Measurements from ENCODE around the gene SH2D7. TPM values are rescaled to one million over a fixed set of nuclear protein-coding genes. Genes with fewer than 3 reads are reported as not detected.

SH2D7 gene
- total RNA-seq, 2 experiments from 2014 or later, result not detected

DNA sequence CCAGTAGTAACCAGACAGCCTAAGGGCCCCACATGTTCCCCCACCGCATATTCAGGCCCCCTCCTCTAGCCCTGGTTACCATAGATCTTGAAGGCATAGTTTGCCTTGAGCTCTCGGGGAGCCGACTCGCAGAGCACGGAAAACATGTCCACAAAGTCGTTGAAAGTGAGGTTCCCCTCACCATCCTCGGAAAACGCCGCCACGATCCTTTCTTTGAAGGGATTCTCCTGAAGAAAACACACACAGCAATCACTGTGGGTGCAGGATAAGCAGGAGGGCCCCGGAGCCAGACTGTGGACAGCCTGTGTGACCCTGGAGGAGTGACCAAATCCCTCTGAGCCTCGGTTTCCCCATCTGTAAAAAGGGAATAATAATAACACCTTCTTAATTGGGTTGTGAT is 16.8 kb downstream of the SH2D7 start:
- ChIA-PET POLR2A (interaction anchor here (0.8 to 1.9 kb wide), 6 partner anchors 39 to 328 kb away, joined by 3 to 9 read pairs (median 4); no protein-coding TSS in a partner anchor), CTCF (interaction anchor here (0.8 to 11.6 kb wide), 34 partner anchors 9 to 199 kb away, joined by 3 to 190 read pairs (median 10); partner anchors contain the start of genes CIB2 and SH2D7)
- Mint-ChIP-seq H3K36me3 (ENCODE audit: low read depth) (no peaks in the 10 kb centered on the region), H3K27me3 (no peaks in the 10 kb centered on the region), H3K27ac (no peak overlapping the region), H3K9me3 (no peaks in the 10 kb centered on the region), H3K4me3 (no peak overlapping the region), H3K4me1 (peaks cover 45% of the 10 kb centered on the region)
- no peak for DNase-seq

DNA sequence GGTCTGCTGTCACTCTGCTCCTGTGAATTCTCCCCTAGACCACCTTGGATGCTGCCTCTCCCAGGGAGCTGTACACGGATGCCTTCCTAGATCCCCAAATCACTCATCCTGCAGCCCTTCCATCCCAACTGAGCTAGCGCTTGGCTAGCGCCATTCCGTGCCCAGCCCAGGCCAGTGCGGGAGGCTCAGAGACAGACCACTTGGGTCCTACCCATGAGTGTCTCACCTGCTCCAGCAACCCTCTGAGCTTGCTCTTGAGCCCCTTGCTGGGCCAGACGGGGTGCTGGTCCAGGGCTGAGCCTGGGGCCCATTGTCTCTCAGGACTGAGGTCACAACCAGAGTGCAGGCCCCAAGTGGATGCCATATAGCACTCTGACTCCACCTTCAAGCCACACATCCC is 17.7 kb downstream of the SH2D7 start:
- H3K4me3 Mint-ChIP-seq, result no peak overlapping the region
- H3K36me3 Mint-ChIP-seq (ENCODE audit: low read depth), result no peaks in the 10 kb centered on the region
- CTCF ChIA-PET, result interaction anchor here (1.6 to 11.6 kb wide), 7 partner anchors 38 to 153 kb away, joined by 5 to 190 read pairs (median 85); no protein-coding TSS in a partner anchor
- H3K9me3 Mint-ChIP-seq, result no peaks in the 10 kb centered on the region
- no peak overlapping the region for H3K27ac Mint-ChIP-seq
- no peaks in the 10 kb centered on the region for H3K27me3 Mint-ChIP-seq
- POLR2A ChIA-PET, result interaction anchor here (1.4 kb wide), 1 partner anchor 110 kb away, joined by 3 read pairs; no protein-coding TSS in a partner anchor
- H3K4me1 Mint-ChIP-seq, result peaks cover 36% of the 10 kb centered on the region
- DNase-seq, result no peak

DNA sequence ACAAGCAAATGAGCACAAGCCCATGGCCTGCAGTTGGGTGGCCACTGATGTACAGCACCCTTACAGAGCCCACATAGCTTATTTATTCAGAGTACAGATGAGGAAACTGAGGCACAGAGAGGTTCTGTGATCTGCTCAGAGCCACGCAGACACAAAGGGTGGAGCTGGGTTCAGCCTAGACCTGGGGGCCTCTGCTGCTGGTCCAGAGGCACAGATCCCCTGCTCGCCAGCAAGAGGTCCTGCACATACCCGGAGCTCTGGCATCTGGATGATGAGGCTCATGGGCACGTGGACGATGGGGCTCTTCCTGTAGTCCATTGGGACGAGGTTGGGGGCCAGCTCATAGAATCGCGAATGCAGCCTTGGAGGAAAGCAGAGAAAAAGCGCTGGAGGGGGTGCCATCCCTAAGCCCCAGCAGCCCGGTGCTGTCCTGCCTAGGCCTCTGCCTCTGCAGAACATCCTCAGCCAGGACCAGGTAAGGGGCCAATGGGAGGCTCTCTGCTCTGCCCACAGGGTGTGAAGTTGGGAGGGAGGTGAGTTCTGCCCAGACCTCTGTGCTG is 18.6 kb downstream of the SH2D7 start:
- no peaks in the 10 kb centered on the region for H3K36me3 Mint-ChIP-seq (ENCODE audit: low read depth)
- ChIA-PET POLR2A (interaction anchor here (1.3 to 1.4 kb wide), 2 partner anchors 111 to 124 kb away, joined by 3 read pairs; no protein-coding TSS in a partner anchor), CTCF (interaction anchor here (1.0 to 11.6 kb wide), 7 partner anchors 21 to 154 kb away, joined by 3 to 190 read pairs (median 85); no protein-coding TSS in a partner anchor)
- peaks cover 27% of the 10 kb centered on the region for H3K4me1 Mint-ChIP-seq
- no peak overlapping the region for H3K27ac Mint-ChIP-seq
- no peak overlapping the region for H3K4me3 Mint-ChIP-seq
- no peak for DNase-seq
- H3K27me3 Mint-ChIP-seq, result no peaks in the 10 kb centered on the region
- no peaks in the 10 kb centered on the region for H3K9me3 Mint-ChIP-seq

DNA sequence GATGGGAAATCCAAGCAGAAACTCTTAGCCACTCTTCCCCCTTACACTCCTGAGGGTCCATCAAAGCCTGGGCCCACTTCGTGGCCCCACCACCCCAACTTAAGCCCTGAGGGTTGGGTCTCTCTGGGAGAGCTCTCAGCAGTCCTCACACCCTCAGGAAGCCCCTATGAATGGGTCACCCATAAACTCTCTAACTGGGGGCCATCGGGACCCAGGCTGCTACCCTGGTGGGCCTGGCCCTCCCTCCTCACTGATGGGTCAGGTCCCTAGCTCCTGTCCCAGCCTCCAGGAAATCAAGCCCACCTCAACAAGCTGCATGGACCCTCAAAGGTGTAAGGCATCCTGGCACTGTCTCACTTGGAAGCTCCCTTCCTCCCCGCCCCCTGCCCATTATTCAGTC is 19.4 kb downstream of the SH2D7 start:
- POLR2A ChIA-PET, result interaction anchor here (1.3 kb wide), 1 partner anchor 124 kb away, joined by 3 read pairs; no protein-coding TSS in a partner anchor
- CTCF ChIA-PET, result interaction anchor here (1.4 to 11.6 kb wide), 8 partner anchors 15 to 170 kb away, joined by 4 to 190 read pairs (median 49); no protein-coding TSS in a partner anchor
- H3K9me3 Mint-ChIP-seq, result no peaks in the 10 kb centered on the region
- peaks cover 19% of the 10 kb centered on the region for H3K4me1 Mint-ChIP-seq
- no peak overlapping the region for H3K27ac Mint-ChIP-seq
- H3K36me3 Mint-ChIP-seq (ENCODE audit: low read depth), result no peaks in the 10 kb centered on the region
- no peaks in the 10 kb centered on the region for H3K27me3 Mint-ChIP-seq
- no peak for DNase-seq
- no peak overlapping the region for H3K4me3 Mint-ChIP-seq

DNA sequence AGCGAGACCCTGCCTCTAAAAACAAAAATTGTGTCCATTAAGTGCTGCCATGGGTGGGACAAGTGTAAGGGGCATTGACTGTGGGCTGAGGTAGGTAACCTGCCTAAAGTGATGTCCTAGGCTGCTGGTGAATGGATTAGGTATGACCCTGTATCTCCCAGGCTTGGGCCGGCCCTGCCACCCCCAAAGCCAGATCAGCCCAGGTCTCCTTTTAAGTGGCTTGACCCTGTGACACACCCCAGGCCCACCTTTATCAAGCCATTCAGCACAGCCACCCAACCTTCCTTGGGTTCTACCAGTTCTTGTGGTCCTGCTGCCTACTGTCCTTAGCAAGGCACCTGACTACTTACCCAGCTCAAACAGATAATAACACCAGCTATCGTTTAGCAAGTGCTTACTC is 20.2 kb downstream of the SH2D7 start:
- no peaks in the 10 kb centered on the region for H3K36me3 Mint-ChIP-seq (ENCODE audit: low read depth)
- ChIA-PET POLR2A (interaction anchor here (1.5 to 1.6 kb wide), 2 partner anchors 62 to 83 kb away, joined by 3 to 6 read pairs; no protein-coding TSS in a partner anchor), CTCF (interaction anchor here (0.7 to 11.6 kb wide), 19 partner anchors 8 to 303 kb away, joined by 3 to 190 read pairs (median 4); partner anchors contain the start of gene SKIC8)

DNA sequence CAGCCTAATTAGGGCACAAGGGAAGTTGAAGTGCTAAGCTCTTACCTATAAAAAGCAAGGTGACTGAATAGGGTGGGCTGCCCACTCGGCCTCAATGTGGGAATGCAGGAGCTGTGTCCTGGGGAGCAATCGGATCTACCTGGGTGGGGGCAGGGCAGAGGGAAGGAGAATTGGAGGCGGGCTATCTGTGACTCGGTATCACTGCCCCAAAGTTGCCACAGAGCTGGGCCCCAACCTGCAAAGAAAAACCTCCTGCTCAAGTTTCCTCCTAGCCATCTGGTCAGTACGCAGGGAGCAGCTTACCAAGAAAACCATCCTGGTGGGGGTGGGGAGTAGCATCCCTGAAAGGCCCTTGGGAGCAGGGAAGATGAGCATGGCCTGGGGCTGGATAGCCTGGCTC is 28.2 kb downstream of the SH2D7 start:
- ChIA-PET CTCF (interaction anchor here (1.1 kb wide), 1 partner anchor 9 kb away, joined by 3 read pairs; no protein-coding TSS in a partner anchor), POLR2A (no interaction called here)
- Mint-ChIP-seq H3K27ac (no peak overlapping the region), H3K36me3 (ENCODE audit: low read depth) (no peaks in the 10 kb centered on the region), H3K9me3 (no peaks in the 10 kb centered on the region), H3K27me3 (no peaks in the 10 kb centered on the region), H3K4me3 (no peak overlapping the region), H3K4me1 (no peaks in the 10 kb centered on the region)
- no peak for DNase-seq

More for the DNA sequence above, 20.2 kb downstream of the SH2D7 start:
- H3K9me3 Mint-ChIP-seq, result no peaks in the 10 kb centered on the region
- peaks cover 13% of the 10 kb centered on the region for H3K4me1 Mint-ChIP-seq
- no peak for DNase-seq
- no peaks in the 10 kb centered on the region for H3K27me3 Mint-ChIP-seq
- H3K27ac Mint-ChIP-seq, result no peak overlapping the region
- no peak overlapping the region for H3K4me3 Mint-ChIP-seq

DNA sequence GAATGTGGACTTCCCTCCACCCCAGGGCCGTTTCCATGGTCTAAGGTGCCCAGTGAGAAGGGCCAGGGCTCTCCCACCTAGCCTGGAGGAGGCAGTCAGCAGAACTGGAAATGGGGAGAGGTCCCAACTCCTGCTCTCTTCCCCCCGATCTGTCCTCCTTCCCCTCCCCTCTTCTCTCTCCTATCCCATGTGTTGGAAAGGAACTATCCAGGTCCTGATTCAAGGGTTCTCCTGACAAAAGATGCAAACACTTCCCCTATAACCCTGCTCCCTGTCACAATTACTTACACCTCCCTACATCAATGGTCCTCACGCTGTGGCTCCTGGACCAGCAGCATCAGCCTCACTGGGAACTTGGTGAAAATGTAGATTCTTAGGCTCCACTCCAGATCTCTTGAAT is 32.9 kb downstream of the SH2D7 start:
- ChIA-PET POLR2A (no interaction called here), CTCF (interaction anchor here (1.3 kb wide), 1 partner anchor 17 kb away, joined by 3 read pairs; no protein-coding TSS in a partner anchor)
- H3K4me1 Mint-ChIP-seq, result peaks cover 2% of the 10 kb centered on the region
- H3K36me3 Mint-ChIP-seq (ENCODE audit: low read depth), result no peaks in the 10 kb centered on the region
- no peaks in the 10 kb centered on the region for H3K9me3 Mint-ChIP-seq
- no peak overlapping the region for H3K27ac Mint-ChIP-seq
- DNase-seq, result no peak
- no peak overlapping the region for H3K4me3 Mint-ChIP-seq
- H3K27me3 Mint-ChIP-seq, result no peaks in the 10 kb centered on the region

- peaks cover 16% of the 10 kb centered on the region for H3K4me1 Mint-ChIP-seq
- peaks cover 2% of the 10 kb centered on the region for H3K27me3 Mint-ChIP-seq
- no peaks in the 10 kb centered on the region for H3K9me3 Mint-ChIP-seq
- H3K4me3 Mint-ChIP-seq, result no peak overlapping the region
- no peaks in the 10 kb centered on the region for H3K36me3 Mint-ChIP-seq (ENCODE audit: low read depth)
- no peak overlapping the region for H3K27ac Mint-ChIP-seq
- CTCF ChIA-PET, result interaction anchor here (1.7 to 7.6 kb wide), 3 partner anchors 19 to 114 kb away, joined by 5 to 74 read pairs (median 16); no protein-coding TSS in a partner anchor
- DNase-seq, result no peak
- POLR2A ChIA-PET, result interaction anchor here (5.4 kb wide), 1 partner anchor 21 kb away, joined by 32 read pairs; the partner anchor contains the start of gene IDH3A
These were observed 35.5 kb downstream of the SH2D7 start for GRCh38 chr15:78127882-78128281.

GRCh38 chr15:78129077-78129750 is 36.9 kb downstream of the SH2D7 start:
- DNase-seq, result no peak
- Mint-ChIP-seq H3K27me3 (peaks cover 2% of the 10 kb centered on the region), H3K4me3 (no peak overlapping the region), H3K27ac (no peak overlapping the region), H3K9me3 (no peaks in the 10 kb centered on the region), H3K36me3 (ENCODE audit: low read depth) (no peaks in the 10 kb centered on the region), H3K4me1 (peaks cover 23% of the 10 kb centered on the region)
- CTCF ChIA-PET, result interaction anchor here (0.7 to 7.6 kb wide), 4 partner anchors 9 to 170 kb away, joined by 3 to 74 read pairs (median 8); partner anchors contain the start of gene IDH3A
- POLR2A ChIA-PET, result interaction anchor here (5.4 kb wide), 1 partner anchor 19 kb away, joined by 32 read pairs; the partner anchor contains the start of gene IDH3A

DNA sequence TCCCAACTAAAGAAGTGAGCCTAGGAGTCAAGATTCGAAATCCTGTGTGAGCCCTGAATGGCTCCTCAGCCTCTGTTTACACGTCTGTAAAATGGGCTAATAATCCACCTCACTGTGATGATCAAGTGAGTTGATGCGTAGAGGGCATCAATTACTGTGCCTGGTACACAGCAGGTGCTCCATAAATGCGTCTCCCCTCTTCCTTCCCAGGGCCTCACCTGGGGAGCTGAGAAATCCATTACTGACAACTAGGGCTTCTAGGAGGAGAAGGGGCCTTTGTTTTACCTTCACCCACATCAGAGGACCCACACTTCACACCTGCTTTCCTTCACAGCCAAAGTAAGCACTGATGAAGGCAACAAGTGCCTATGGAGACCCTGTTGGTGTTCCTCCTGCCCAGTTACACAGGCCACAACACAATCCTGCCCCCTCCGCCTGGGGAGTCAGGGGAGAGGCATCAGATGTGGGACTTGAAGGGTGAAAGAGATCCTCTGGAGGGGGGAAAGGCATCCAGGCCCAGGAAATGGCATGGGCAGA is 37.5 kb downstream of the SH2D7 start:
- DNase-seq, result no peak
- no peaks in the 10 kb centered on the region for H3K9me3 Mint-ChIP-seq
- ChIA-PET CTCF (interaction anchor here (1.0 to 7.6 kb wide), 7 partner anchors 18 to 219 kb away, joined by 4 to 74 read pairs (median 16); partner anchors contain the start of gene IDH3A), POLR2A (interaction anchor here (1.0 to 5.4 kb wide), 3 partner anchors 8 to 38 kb away, joined by 3 to 32 read pairs (median 3); partner anchors contain the start of gene IDH3A)
- H3K36me3 Mint-ChIP-seq (ENCODE audit: low read depth), result no peaks in the 10 kb centered on the region
- H3K4me1 Mint-ChIP-seq, result peaks cover 23% of the 10 kb centered on the region
- peaks cover 2% of the 10 kb centered on the region for H3K27me3 Mint-ChIP-seq
- H3K4me3 Mint-ChIP-seq, result peak overlapping the region; percentile 76
- H3K27ac Mint-ChIP-seq, result no peak overlapping the region

- ChIA-PET CTCF (interaction anchor here (0.6 to 7.6 kb wide), 14 partner anchors 12 to 350 kb away, joined by 3 to 74 read pairs (median 6); partner anchors contain the start of gene IDH3A), POLR2A (interaction anchor here (0.9 to 5.4 kb wide), 7 partner anchors 8 to 307 kb away, joined by 3 to 32 read pairs (median 3); partner anchors contain the start of genes IDH3A and IREB2)
- Mint-ChIP-seq H3K27me3 (peaks cover 2% of the 10 kb centered on the region), H3K4me3 (peak overlapping the region; percentile 76), H3K36me3 (ENCODE audit: low read depth) (no peaks in the 10 kb centered on the region), H3K4me1 (peaks cover 23% of the 10 kb centered on the region), H3K9me3 (no peaks in the 10 kb centered on the region), H3K27ac (no peak overlapping the region)
- no peak for DNase-seq
These were observed 38.3 kb downstream of the SH2D7 start for GRCh38 chr15:78130466-78131294.

Data from activated CD4-positive, alpha-beta memory T cell treated with anti-CD3 and anti-CD28 coated beads, Interleukin-2, amount 10 ng/mL, durations not matched to agents 7 days and 5 days (primary cell).